SK-N-SH (cell line): ENCODE measurements around the gene CSN1S1. TPM values are rescaled to one million over a fixed set of nuclear protein-coding genes. Genes with fewer than 3 reads are reported as not detected.
"Not testable (repeated sequence)": the region's sequence is repeated elsewhere in the genome, so short reads cannot be mapped to it uniquely, and the experiment has no call there.

Experiments used
- CTCF ChIA-PET: fragments of 300-600, 350-600 bp; formaldehyde crosslinking; extraction: SDS; loops from one replicate; lab custom pipeline; 2021; lab: Yijun Ruan, JAX
- POLR2A ChIA-PET: fragments of 350-600 bp; sonication (Branson Sonifier 250); formaldehyde crosslinking; extraction: SDS; loops from one replicate; lab custom pipeline; 2020; ENCODE audit warnings: antibody characterized with exemption, inconsistent platforms; lab: Yijun Ruan, JAX
- DNase-seq: peaks from one replicate; pipeline ENCODE4 v3.0.0; 2012
- H2AFZ ChIP-seq: fragments of 200-600 bp; sonication (generic); 2 replicates; pipeline ENCODE4 v1.8.1; 2016; ENCODE audit warnings: antibody characterized with exemption, mild to moderate bottlenecking, low read depth
- H3F3A ChIP-seq: fragments of 200-600 bp; sonication (generic); replicated peaks from 2 replicates; pipeline ENCODE3; 2016; ENCODE audit warnings: antibody characterized with exemption, mild to moderate bottlenecking; ENCODE audit not compliant: insufficient read depth
- H3K27ac ChIP-seq, 2 experiments: fragments of 200-500 bp in 1 of 2; fragments of 200-600 bp in 1 of 2; sonication (Bioruptor generic) in 1 of 2; sonication (generic), shearing (Covaris generic) in 1 of 2; 2 replicates each; pipeline versions ENCODE4 v1.5.1 to v1.6.1; 2014 to 2016; ENCODE audit warnings: low read depth in 2 of 2, inconsistent platforms in 1 of 2, low read length in 1 of 2, mild to moderate bottlenecking in 1 of 2, mixed read lengths in 1 of 2
- H3K27me3 ChIP-seq: fragments of 200-600 bp; sonication (generic), shearing (Covaris generic); 2 replicates; pipeline ENCODE4 v1.6.1; 2016; ENCODE audit warnings: mixed run types; ENCODE audit not compliant: insufficient read depth
- H3K36me3 ChIP-seq, 2 experiments: fragments of 200-500 bp in 1 of 2; fragments of 200-600 bp in 1 of 2; sonication (Bioruptor generic) in 1 of 2; sonication (generic) in 1 of 2; replicated peaks in 1 of 2; 2 replicates each; pipeline versions ENCODE3 to v1.5.1; 2014 to 2016; ENCODE audit warnings: low read length in 1 of 2, mild to moderate bottlenecking in 1 of 2; ENCODE audit not compliant: insufficient read depth in 2 of 2, control insufficient read depth in 1 of 2
- H3K4me1 ChIP-seq, 2 experiments: fragments of 200-500 bp in 1 of 2; fragments of 200-600 bp in 1 of 2; sonication (Bioruptor generic) in 1 of 2; sonication (generic), shearing (Covaris generic) in 1 of 2; 2 replicates each; pipeline versions ENCODE4 v1.5.1 to v1.6.1; 2014 to 2016; ENCODE audit warnings: low read depth in 1 of 2, low read length in 1 of 2, mixed run types in 1 of 2; ENCODE audit not compliant: insufficient read depth in 2 of 2, control insufficient read depth in 1 of 2
- H3K4me2 ChIP-seq: fragments of 200-600 bp; sonication (generic), shearing (Covaris generic); 2 replicates; pipeline ENCODE4 v1.6.1; 2017; ENCODE audit warnings: mixed run types
- H3K4me3 ChIP-seq, 2 experiments: fragments of 200-500 bp in 1 of 2; fragments of 200-600 bp in 1 of 2; sonication (Bioruptor generic) in 1 of 2; sonication (generic), shearing (Covaris generic) in 1 of 2; 2 replicates each; pipeline versions ENCODE4 v1.5.1 to v1.8.1; 2014 to 2016; ENCODE audit warnings: low read depth in 2 of 2, inconsistent platforms in 1 of 2, low read length in 1 of 2, mild to moderate bottlenecking in 1 of 2, mixed read lengths in 1 of 2, moderate library complexity in 1 of 2
- H3K79me2 ChIP-seq: fragments of 200-600 bp; sonication (generic); 2 replicates; pipeline ENCODE4 v1.8.1; 2017; ENCODE audit warnings: mild to moderate bottlenecking; ENCODE audit not compliant: insufficient read depth
- H3K9ac ChIP-seq: fragments of 200-600 bp; sonication (generic); 2 replicates; pipeline ENCODE4 v1.6.1; 2017; ENCODE audit warnings: mixed run types
- H3K9me2 ChIP-seq: fragments of 200-600 bp; sonication (generic); 2 replicates; pipeline ENCODE4 v1.6.1; 2017; ENCODE audit warnings: mixed run types
- H3K9me3 ChIP-seq: fragments of 200-600 bp; sonication (generic); 2 replicates; pipeline ENCODE4 v1.6.1; 2017; ENCODE audit warnings: mixed run types, mild to moderate bottlenecking, moderate library complexity
- H4K20me1 ChIP-seq: fragments of 200-600 bp; sonication (generic); 2 replicates; pipeline ENCODE4 v1.6.1; 2017; ENCODE audit warnings: mild to moderate bottlenecking, mixed run types; ENCODE audit not compliant: insufficient read depth
- CTCF ChIP-seq: fragments of 200-600 bp; sonication (generic); IDR thresholded peaks from 2 replicates; pipeline ENCODE4 v1.6.1; 2017; ENCODE audit warnings: antibody characterized with exemption, mild to moderate bottlenecking, moderate library complexity
- ELF1 ChIP-seq: IDR thresholded peaks from 2 replicates; pipeline ENCODE4 v1.4.0; 2012
- FOXJ3 ChIP-seq: sonication (generic); formaldehyde crosslinking; IDR thresholded peaks from 2 replicates; pipeline ENCODE4 v1.5.1; 2020; ENCODE audit warnings: mild to moderate bottlenecking, missing genetic modification reagents
- GABPA ChIP-seq: IDR thresholded peaks from 2 replicates; pipeline ENCODE4 v1.4.0; 2012; ENCODE audit warnings: low read depth, mild to moderate bottlenecking
- IRF3 ChIP-seq: fragments of 150-350 bp; IDR thresholded peaks from 2 replicates; pipeline ENCODE4 v1.6.1; 2016; ENCODE audit warnings: mild to moderate bottlenecking, low read depth, low read length
- MAX ChIP-seq: IDR thresholded peaks from 2 replicates; pipeline ENCODE4 v1.4.0; 2012; ENCODE audit warnings: low read depth
- MEF2A ChIP-seq: IDR thresholded peaks from 2 replicates; pipeline ENCODE4 v1.4.0; 2012; ENCODE audit warnings: low read depth, borderline replicate concordance
- PBX3 ChIP-seq: IDR thresholded peaks from 2 replicates; pipeline ENCODE4; 2012
- RAD21 ChIP-seq: IDR thresholded peaks from 2 replicates; pipeline ENCODE4 v1.6.1; 2012; ENCODE audit warnings: mild to moderate bottlenecking, low read length
- REST ChIP-seq: IDR thresholded peaks from 2 replicates; pipeline ENCODE4 v1.6.1; 2012; ENCODE audit warnings: mild to moderate bottlenecking, low read depth, low read length, moderate library complexity
- RXRA ChIP-seq: IDR thresholded peaks from 2 replicates; pipeline ENCODE4 v1.4.0; 2012; ENCODE audit warnings: low read depth, mild to moderate bottlenecking, borderline replicate concordance
- SIN3A ChIP-seq: IDR thresholded peaks from 2 replicates; pipeline ENCODE4 v1.6.1; 2012; ENCODE audit warnings: low read depth, mild to moderate bottlenecking, low read length, moderate library complexity, borderline replicate concordance
- TAF1 ChIP-seq: IDR thresholded peaks from 2 replicates; pipeline ENCODE4 v1.6.1; 2012; ENCODE audit warnings: low read depth, mild to moderate bottlenecking, low read length, moderate library complexity, borderline replicate concordance
- TCF12 ChIP-seq: IDR thresholded peaks from 2 replicates; pipeline ENCODE4 v1.4.0; 2012
- TEAD4 ChIP-seq: IDR thresholded peaks from 2 replicates; pipeline ENCODE4 v1.4.0; 2012; ENCODE audit warnings: mild to moderate bottlenecking, borderline replicate concordance; ENCODE audit not compliant: insufficient read depth
- whole genome bisulfite sequencing: methylation state at CpG from one replicate; pipeline ENCODE4 v1.1.6; 2017; ENCODE audit warnings: low lambda C conversion rate; 5-methylcytosine and 5-hydroxymethylcytosine counted together
- polyA plus RNA-seq, 3 experiments: library from polyadenylated mRNA; depleted of rRNA; stranded (reverse); fragments of >200 nt; gene quantifications; 2 replicates each; pipeline ENCODE4 v1.2.3, GENCODE V29; 2012

Gene CSN1S1
- polyA plus RNA-seq, 1 of the 3 experiments (the other 2 are of a cell fraction), result not detected

GRCh38 chr4:69910016-69910782, 20.7 kb upstream of the CSN1S1 start (continued):
- TF ChIP-seq MAX (no peak), TEAD4 (no peak), MEF2A (no peak), REST (no peak), CTCF (no peak), ELF1 (no peak), TAF1 (no peak)

GRCh38 chr4:69920874-69921273, 10.0 kb upstream of the CSN1S1 start:
- Histone ChIP-seq H3K4me1 (no peaks in the 10 kb centered on the region), H2AFZ (no peak overlapping the region), H3K27ac (no peak overlapping the region), H3K4me3 (no peak overlapping the region), H3K36me3 (no peaks in the 10 kb centered on the region), H3K79me2 (no peaks in the 10 kb centered on the region), H4K20me1 (no peaks in the 10 kb centered on the region), H3K9me3 (no peaks in the 10 kb centered on the region), H3K27me3 (no peaks in the 10 kb centered on the region), H3K9me2 (no peaks in the 10 kb centered on the region), H3K4me2 (no peak overlapping the region), H3K9ac (no peak overlapping the region), H3F3A (no peaks in the 10 kb centered on the region)
- ChIA-PET POLR2A (no interaction called here), CTCF (no interaction called here)
- TF ChIP-seq SIN3A (no peak), FOXJ3 (CRISPR knock-in tag) (no peak), PBX3 (no peak), IRF3 (no peak), RXRA (no peak), GABPA (no peak), RAD21 (no peak), TCF12 (no peak)
- no peak for DNase-seq
- WGBS, result 10% methylated on average over 4 of the region's 4 CpGs

GRCh38 chr4:69923782-69924410, 7.0 kb upstream of the CSN1S1 start:
- H3K79me2 ChIP-seq, CTCF ChIA-PET, H3K4me2 ChIP-seq, H3K36me3 ChIP-seq, H3K9me3 ChIP-seq, POLR2A ChIA-PET, H3K27me3 ChIP-seq, H3K9ac ChIP-seq, H3K4me1 ChIP-seq, H3K27ac ChIP-seq, DNase-seq, H3F3A ChIP-seq, H3K4me3 ChIP-seq, H2AFZ ChIP-seq, H4K20me1 ChIP-seq, H3K9me2 ChIP-seq: not testable (repeated sequence)
- 35% methylated on average over 13 of the region's 33 CpGs for WGBS
